LNCAP (cell line): ENCODE results near the gene S100A11.

Experiments used
- CTCF ChIP-seq: fragments of 450-650 bp; IDR thresholded peaks from 2 replicates; pipeline ENCODE4 v1.5.1; 2017; ENCODE audit warnings: mild to moderate bottlenecking

S100A11 gene

GRCh38 chr1:152047413-152047729, 10.6 kb upstream of the S100A11 start:
- TF ChIP-seq CTCF: no peak

GRCh38 chr1:152044386-152044785, 7.6 kb upstream of the S100A11 start:
- TF ChIP-seq CTCF: no peak

- TF ChIP-seq CTCF: no peak
These were observed 7.1 kb upstream of the S100A11 start for GRCh38 chr1:152043870-152044269.

- TF ChIP-seq CTCF: no peak
These were observed 5.2 kb upstream of the S100A11 start for GRCh38 chr1:152042030-152042429.

GRCh38 chr1:152039886-152040285, 3.1 kb upstream of the S100A11 start:
- no peak for TF ChIP-seq CTCF

- no peak for TF ChIP-seq CTCF
These were observed 2.7 kb upstream of the S100A11 start for GRCh38 chr1:152039461-152039860.

GRCh38 chr1:152038871-152039270, 2.1 kb upstream of the S100A11 start:
- TF ChIP-seq CTCF: no peak

GRCh38 chr1:152035539-152036266, 1.1 kb downstream of the S100A11 start:
- no peak for TF ChIP-seq CTCF
